ENCODE measurements around the gene XRCC2.
"Not testable (repeated sequence)": the region's sequence is repeated elsewhere in the genome, so short reads cannot be mapped to it uniquely, and the experiment has no call there.

The XRCC2 gene

GRCh38 chr7:152663931-152664330 lies 12.0 kb downstream of the XRCC2 start:
- DNase-seq, result no peak

- no peak for DNase-seq
Observed at GRCh38 chr7:152663148-152663740, 12.7 kb downstream of the XRCC2 start.

GRCh38 chr7:152661479-152661878 lies 14.5 kb downstream of the XRCC2 start:
- DNase-seq, result no peak

- DNase-seq, result no peak
Observed at GRCh38 chr7:152660021-152660420, 15.9 kb downstream of the XRCC2 start.

- DNase-seq, result no peak
Observed at GRCh38 chr7:152654971-152655370, 21.0 kb downstream of the XRCC2 start.

- no peak for DNase-seq
Observed at GRCh38 chr7:152649220-152649619, 26.7 kb downstream of the XRCC2 start.

GRCh38 chr7:152647009-152647408 lies 28.9 kb downstream of the XRCC2 start:
- DNase-seq, result no peak

GRCh38 chr7:152646579-152646978 lies 29.4 kb downstream of the XRCC2 start:
- not testable (repeated sequence) for DNase-seq

- no peak for DNase-seq
Observed at GRCh38 chr7:152643979-152644559, 31.9 kb downstream of the XRCC2 start.

- DNase-seq, result no peak
Observed at GRCh38 chr7:152641384-152641783, 34.6 kb downstream of the XRCC2 start.

GRCh38 chr7:152640829-152641228 lies 35.1 kb downstream of the XRCC2 start:
- no peak for DNase-seq

GRCh38 chr7:152637920-152638580 lies 37.9 kb downstream of the XRCC2 start:
- no peak for DNase-seq

GRCh38 chr7:152637161-152637560 lies 38.8 kb downstream of the XRCC2 start:
- no peak for DNase-seq

- no peak for DNase-seq
Observed at GRCh38 chr7:152636441-152636840, 39.5 kb downstream of the XRCC2 start.

GRCh38 chr7:152633504-152633903 lies 42.4 kb downstream of the XRCC2 start:
- no peak for DNase-seq

GRCh38 chr7:152633072-152633471 lies 42.9 kb downstream of the XRCC2 start:
- no peak for DNase-seq

GRCh38 chr7:152628772-152629171 lies 47.2 kb downstream of the XRCC2 start:
- DNase-seq, result not testable (repeated sequence)

- no peak for DNase-seq
Observed at GRCh38 chr7:152624228-152624627, 51.7 kb downstream of the XRCC2 start.

- DNase-seq, result no peak
Observed at GRCh38 chr7:152621426-152621825, 54.5 kb downstream of the XRCC2 start.

- DNase-seq, result no peak
Observed at GRCh38 chr7:152619027-152619739, 56.8 kb downstream of the XRCC2 start.

GRCh38 chr7:152618427-152618826 lies 57.5 kb downstream of the XRCC2 start:
- DNase-seq, result no peak

GRCh38 chr7:152617056-152617455 lies 58.9 kb downstream of the XRCC2 start:
- DNase-seq, result no peak

- DNase-seq, result no peak
Observed at GRCh38 chr7:152615031-152615741, 60.8 kb downstream of the XRCC2 start.
